ENCODE results near the gene SVBP.

GRCh38 chr1:42761567-42761966 lies 55.6 kb downstream of the SVBP start:
- TF ChIP-seq, protein P1, sequence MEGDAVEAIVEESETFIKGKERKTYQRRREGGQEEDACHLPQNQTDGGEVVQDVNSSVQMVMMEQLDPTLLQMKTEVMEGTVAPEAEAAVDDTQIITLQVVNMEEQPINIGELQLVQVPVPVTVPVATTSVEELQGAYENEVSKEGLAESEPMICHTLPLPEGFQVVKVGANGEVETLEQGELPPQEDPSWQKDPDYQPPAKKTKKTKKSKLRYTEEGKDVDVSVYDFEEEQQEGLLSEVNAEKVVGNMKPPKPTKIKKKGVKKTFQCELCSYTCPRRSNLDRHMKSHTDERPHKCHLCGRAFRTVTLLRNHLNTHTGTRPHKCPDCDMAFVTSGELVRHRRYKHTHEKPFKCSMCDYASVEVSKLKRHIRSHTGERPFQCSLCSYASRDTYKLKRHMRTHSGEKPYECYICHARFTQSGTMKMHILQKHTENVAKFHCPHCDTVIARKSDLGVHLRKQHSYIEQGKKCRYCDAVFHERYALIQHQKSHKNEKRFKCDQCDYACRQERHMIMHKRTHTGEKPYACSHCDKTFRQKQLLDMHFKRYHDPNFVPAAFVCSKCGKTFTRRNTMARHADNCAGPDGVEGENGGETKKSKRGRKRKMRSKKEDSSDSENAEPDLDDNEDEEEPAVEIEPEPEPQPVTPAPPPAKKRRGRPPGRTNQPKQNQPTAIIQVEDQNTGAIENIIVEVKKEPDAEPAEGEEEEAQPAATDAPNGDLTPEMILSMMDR (IDR thresholded peaks at IDR 0.05), result no peak
- no peak for TF ChIP-seq POLR2AphosphoS5 (IDR thresholded peaks at IDR 0.05)
